OCI-LY1 (cell line): ENCODE measurements around the gene MT1A.

ENCODE experiments used
- H2AFZ ChIP-seq: fragments of 200-600 bp; sonication (generic), shearing (Covaris generic); 2 replicates; pipeline ENCODE4 v1.6.0; 2014; ENCODE audit warnings: antibody characterized with exemption, mild to moderate bottlenecking, low read length
- H3F3A ChIP-seq: fragments of 200-600 bp; sonication (generic), shearing (Covaris generic); 2 replicates; pipeline ENCODE4 v1.6.0; 2014; ENCODE audit warnings: mild to moderate bottlenecking, antibody characterized with exemption, low read length, moderate library complexity; ENCODE audit not compliant: insufficient read depth
- H3K27ac ChIP-seq: fragments of 200-600 bp; sonication (generic); 2 replicates; pipeline ENCODE4 v1.5.1; 2014; ENCODE audit warnings: low read length, mixed run types, mild to moderate bottlenecking, low read depth; ENCODE audit not compliant: poor library complexity, severe bottlenecking
- H3K27me3 ChIP-seq: fragments of 200-600 bp; sonication (generic); 2 replicates; pipeline ENCODE4 v1.6.0; 2014; ENCODE audit warnings: antibody characterized with exemption, mild to moderate bottlenecking, low read length, moderate library complexity; ENCODE audit not compliant: insufficient read depth
- H3K36me3 ChIP-seq: fragments of 200-600 bp; sonication (generic); 2 replicates; pipeline ENCODE4 v1.6.1; 2014; ENCODE audit warnings: mild to moderate bottlenecking, antibody characterized with exemption, low read length, moderate library complexity, mixed read lengths; ENCODE audit not compliant: insufficient read depth
- H3K4me1 ChIP-seq: fragments of 200-600 bp; sonication (generic); 2 replicates; pipeline ENCODE4 v1.5.1; 2014; ENCODE audit warnings: mild to moderate bottlenecking, low read length, moderate library complexity; ENCODE audit not compliant: insufficient read depth, severe bottlenecking
- H3K4me2 ChIP-seq: fragments of 200-600 bp; sonication (generic), shearing (Covaris generic); 2 replicates; pipeline ENCODE4 v1.6.1; 2014; ENCODE audit warnings: low read length
- H3K4me3 ChIP-seq: fragments of 200-600 bp; sonication (generic); 2 replicates; pipeline ENCODE4 v1.5.1; 2014; ENCODE audit warnings: low read length, low read depth, mild to moderate bottlenecking, mixed read lengths; ENCODE audit not compliant: poor library complexity, severe bottlenecking
- H3K79me2 ChIP-seq: fragments of 200-600 bp; shearing (Covaris generic); 2 replicates; pipeline ENCODE4 v1.6.1; 2016; ENCODE audit warnings: mixed run types, low read length, mixed read lengths; ENCODE audit not compliant: insufficient read depth
- H3K9ac ChIP-seq: fragments of 200-600 bp; sonication (generic), shearing (Covaris generic); 2 replicates; pipeline ENCODE4 v1.6.1; 2014; ENCODE audit warnings: mild to moderate bottlenecking, low read length, mixed read lengths
- H3K9me2 ChIP-seq: fragments of 200-600 bp; sonication (generic), shearing (Covaris generic); 2 replicates; pipeline ENCODE4 v1.6.1; 2014; ENCODE audit warnings: low read depth, mild to moderate bottlenecking, low read length, mixed read lengths
- H3K9me3 ChIP-seq: fragments of 200-600 bp; shearing (Covaris generic); 2 replicates; pipeline ENCODE4 v1.6.1; 2014; ENCODE audit warnings: low read length, mixed read lengths
- H4K20me1 ChIP-seq: fragments of 200-600 bp; sonication (generic), shearing (Covaris generic); 2 replicates; pipeline ENCODE4 v1.6.0; 2016; ENCODE audit warnings: mild to moderate bottlenecking, low read length; ENCODE audit not compliant: insufficient read depth
- EZH2 ChIP-seq: fragments of 200-600 bp; sonication (generic), shearing (Covaris generic); IDR thresholded peaks from 2 replicates; pipeline ENCODE4 v1.8.0; 2017; ENCODE audit warnings: borderline replicate concordance, mixed run types, mild to moderate bottlenecking, antibody characterized with exemption, low read length, moderate library complexity, mixed read lengths
- TF ChIP-seq, protein P1 (sequence below): fragments of 200-600 bp; sonication (generic), shearing (Covaris generic); IDR thresholded peaks from 2 replicates; pipeline ENCODE4 v1.5.1; 2017; ENCODE audit warnings: mild to moderate bottlenecking, antibody characterized with exemption, low read length, moderate library complexity, mixed read lengths

The MT1A gene

GRCh38 chr16:56600398-56600999 lies 38.0 kb upstream of the MT1A start:
- Histone ChIP-seq H3K4me1 (no peaks in the 10 kb centered on the region), H3K36me3 (no peaks in the 10 kb centered on the region), H3K27me3 (no peaks in the 10 kb centered on the region), H3K79me2 (no peaks in the 10 kb centered on the region), H3K9me3 (no peaks in the 10 kb centered on the region), H2AFZ (no peak overlapping the region), H3K27ac (no peak overlapping the region), H3K4me2 (no peak overlapping the region), H3K4me3 (no peak overlapping the region), H3K9ac (no peak overlapping the region), H3F3A (no peaks in the 10 kb centered on the region), H4K20me1 (no peaks in the 10 kb centered on the region), H3K9me2 (no peaks in the 10 kb centered on the region)
- TF ChIP-seq EZH2 = no peak
- TF ChIP-seq, protein P1, sequence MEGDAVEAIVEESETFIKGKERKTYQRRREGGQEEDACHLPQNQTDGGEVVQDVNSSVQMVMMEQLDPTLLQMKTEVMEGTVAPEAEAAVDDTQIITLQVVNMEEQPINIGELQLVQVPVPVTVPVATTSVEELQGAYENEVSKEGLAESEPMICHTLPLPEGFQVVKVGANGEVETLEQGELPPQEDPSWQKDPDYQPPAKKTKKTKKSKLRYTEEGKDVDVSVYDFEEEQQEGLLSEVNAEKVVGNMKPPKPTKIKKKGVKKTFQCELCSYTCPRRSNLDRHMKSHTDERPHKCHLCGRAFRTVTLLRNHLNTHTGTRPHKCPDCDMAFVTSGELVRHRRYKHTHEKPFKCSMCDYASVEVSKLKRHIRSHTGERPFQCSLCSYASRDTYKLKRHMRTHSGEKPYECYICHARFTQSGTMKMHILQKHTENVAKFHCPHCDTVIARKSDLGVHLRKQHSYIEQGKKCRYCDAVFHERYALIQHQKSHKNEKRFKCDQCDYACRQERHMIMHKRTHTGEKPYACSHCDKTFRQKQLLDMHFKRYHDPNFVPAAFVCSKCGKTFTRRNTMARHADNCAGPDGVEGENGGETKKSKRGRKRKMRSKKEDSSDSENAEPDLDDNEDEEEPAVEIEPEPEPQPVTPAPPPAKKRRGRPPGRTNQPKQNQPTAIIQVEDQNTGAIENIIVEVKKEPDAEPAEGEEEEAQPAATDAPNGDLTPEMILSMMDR = peak; percentile 71

GRCh38 chr16:56601325-56601724 lies 37.1 kb upstream of the MT1A start:
- Histone ChIP-seq H4K20me1 (no peaks in the 10 kb centered on the region), H3K9ac (no peak overlapping the region), H2AFZ (no peak overlapping the region), H3K9me3 (no peaks in the 10 kb centered on the region), H3K27ac (no peak overlapping the region), H3K27me3 (no peaks in the 10 kb centered on the region), H3K79me2 (no peaks in the 10 kb centered on the region), H3K36me3 (no peaks in the 10 kb centered on the region), H3K4me1 (no peaks in the 10 kb centered on the region), H3F3A (no peaks in the 10 kb centered on the region), H3K4me2 (no peak overlapping the region), H3K4me3 (no peak overlapping the region), H3K9me2 (no peaks in the 10 kb centered on the region)
- no peak for TF ChIP-seq EZH2
- TF ChIP-seq, protein P1 = no peak

GRCh38 chr16:56603589-56603988 lies 34.9 kb upstream of the MT1A start:
- Histone ChIP-seq H3K27ac (no peak overlapping the region), H3K27me3 (no peaks in the 10 kb centered on the region), H3F3A (no peaks in the 10 kb centered on the region), H3K4me2 (no peak overlapping the region), H3K79me2 (no peaks in the 10 kb centered on the region), H4K20me1 (no peaks in the 10 kb centered on the region), H3K9me2 (no peaks in the 10 kb centered on the region), H3K9me3 (no peaks in the 10 kb centered on the region), H3K36me3 (no peaks in the 10 kb centered on the region), H2AFZ (no peak overlapping the region), H3K9ac (no peak overlapping the region), H3K4me1 (peaks cover 8% of the 10 kb centered on the region), H3K4me3 (no peak overlapping the region)
- no peak for TF ChIP-seq EZH2
- TF ChIP-seq, protein P1 = no peak
